Mesothelial cell of epicardium (in vitro differentiated cells): ENCODE data around the gene RERE. TPM values are rescaled to one million over a fixed set of nuclear protein-coding genes. Genes with fewer than 3 reads are reported as not detected.
A peak's percentile ranks its signal among the peaks of the same experiment; 100 is the strongest.

Experiments used
- DNase-seq, 2 experiments: peaks; one replicate each; pipeline ENCODE4 v3.0.0; 2021; ENCODE audit warnings: low spot score in 2 of 2; ENCODE audit not compliant: unreplicated experiment in 2 of 2
- H3K27ac Mint-ChIP-seq: 2 replicates; pipeline ENCODE4 v1.8.0; 2021; ENCODE audit warnings: mixed read lengths
- H3K27me3 Mint-ChIP-seq: 2 replicates; pipeline ENCODE4 v1.8.0; 2021; ENCODE audit warnings: low read depth, mixed read lengths
- H3K36me3 Mint-ChIP-seq: 2 replicates; pipeline ENCODE4 v1.8.0; 2021; ENCODE audit warnings: mixed read lengths
- H3K4me1 Mint-ChIP-seq: 2 replicates; pipeline ENCODE4 v1.8.0; 2021; ENCODE audit warnings: mixed read lengths
- H3K4me3 Mint-ChIP-seq: 2 replicates; pipeline ENCODE4 v1.8.0; 2021; ENCODE audit warnings: mild to moderate bottlenecking, moderate library complexity, mixed read lengths
- H3K9me3 Mint-ChIP-seq: 2 replicates; pipeline ENCODE4 v1.8.0; 2021; ENCODE audit warnings: mixed read lengths
- CTCF ChIP-seq: fragments of 200-600 bp; sonication (generic); IDR thresholded peaks from one replicate; pipeline ENCODE4 v1.5.0; 2021; ENCODE audit warnings: antibody characterized with exemption; ENCODE audit not compliant: unreplicated experiment
- total RNA-seq: library from RNA; stranded (reverse); gene quantifications from 3 replicates; pipeline ENCODE4 v1.2.1, GENCODE V29; 2021

Gene RERE
- total RNA-seq, 1 donor from 2014 or later = 187 TPM

GRCh38 chr1:8351693-8352470 lies 465.6 kb downstream of the RERE start:
- Mint-ChIP-seq H3K36me3 (peaks cover 28% of the 10 kb centered on the region), H3K27me3 (no peaks in the 10 kb centered on the region), H3K4me3 (no peak overlapping the region), H3K27ac (peak overlapping the region; percentile 59), H3K4me1 (peaks cover 9% of the 10 kb centered on the region), H3K9me3 (no peaks in the 10 kb centered on the region)
- peak in 1 of 2 experiments; percentile 60 for DNase-seq
- TF ChIP-seq CTCF = peak; percentile 50

- Mint-ChIP-seq H3K27ac (no peak overlapping the region), H3K4me1 (peaks cover 9% of the 10 kb centered on the region), H3K27me3 (no peaks in the 10 kb centered on the region), H3K9me3 (no peaks in the 10 kb centered on the region), H3K4me3 (no peak overlapping the region), H3K36me3 (peaks cover 23% of the 10 kb centered on the region)
- DNase-seq = no peak
- TF ChIP-seq CTCF = no peak
These were observed 466.3 kb downstream of the RERE start for GRCh38 chr1:8350914-8351684.

- Mint-ChIP-seq H3K9me3 (no peaks in the 10 kb centered on the region), H3K36me3 (peaks cover 17% of the 10 kb centered on the region), H3K27me3 (no peaks in the 10 kb centered on the region), H3K4me1 (peaks cover 9% of the 10 kb centered on the region), H3K27ac (no peak overlapping the region), H3K4me3 (no peak overlapping the region)
- no peak for TF ChIP-seq CTCF
- no peak for DNase-seq
These were observed 467.5 kb downstream of the RERE start for GRCh38 chr1:8349961-8350360.

- Mint-ChIP-seq H3K27ac (no peak overlapping the region), H3K9me3 (no peaks in the 10 kb centered on the region), H3K4me1 (peaks cover 9% of the 10 kb centered on the region), H3K36me3 (peaks cover 16% of the 10 kb centered on the region), H3K27me3 (no peaks in the 10 kb centered on the region), H3K4me3 (no peak overlapping the region)
- no peak for DNase-seq
- TF ChIP-seq CTCF = no peak
These were observed 468.0 kb downstream of the RERE start for GRCh38 chr1:8349473-8349865.

- TF ChIP-seq CTCF = peak; percentile 93
- H3K4me1 Mint-ChIP-seq = peaks cover 10% of the 10 kb centered on the region
- H3K9me3 Mint-ChIP-seq = no peaks in the 10 kb centered on the region
- peak; percentile 56 to 79 for DNase-seq
- H3K4me3 Mint-ChIP-seq = no peak overlapping the region
- peaks cover 14% of the 10 kb centered on the region for H3K36me3 Mint-ChIP-seq
- no peaks in the 10 kb centered on the region for H3K27me3 Mint-ChIP-seq
- peak overlapping the region; percentile 76 for H3K27ac Mint-ChIP-seq
These were observed 468.5 kb downstream of the RERE start for GRCh38 chr1:8348777-8349472.
